GM19468 (cell line): ENCODE results near the gene MAP3K3.

Experiments
- ATAC-seq: cut with Tn5 transposase; IDR thresholded peaks from one replicate; pipeline ENCODE4 v1.9.1; 2021; ENCODE audit warnings: mild to moderate bottlenecking, moderate library complexity, moderate number of reproducible peaks; ENCODE audit not compliant: unreplicated experiment; ENCODE audit errors: extremely low read depth

The MAP3K3 gene

DNA sequence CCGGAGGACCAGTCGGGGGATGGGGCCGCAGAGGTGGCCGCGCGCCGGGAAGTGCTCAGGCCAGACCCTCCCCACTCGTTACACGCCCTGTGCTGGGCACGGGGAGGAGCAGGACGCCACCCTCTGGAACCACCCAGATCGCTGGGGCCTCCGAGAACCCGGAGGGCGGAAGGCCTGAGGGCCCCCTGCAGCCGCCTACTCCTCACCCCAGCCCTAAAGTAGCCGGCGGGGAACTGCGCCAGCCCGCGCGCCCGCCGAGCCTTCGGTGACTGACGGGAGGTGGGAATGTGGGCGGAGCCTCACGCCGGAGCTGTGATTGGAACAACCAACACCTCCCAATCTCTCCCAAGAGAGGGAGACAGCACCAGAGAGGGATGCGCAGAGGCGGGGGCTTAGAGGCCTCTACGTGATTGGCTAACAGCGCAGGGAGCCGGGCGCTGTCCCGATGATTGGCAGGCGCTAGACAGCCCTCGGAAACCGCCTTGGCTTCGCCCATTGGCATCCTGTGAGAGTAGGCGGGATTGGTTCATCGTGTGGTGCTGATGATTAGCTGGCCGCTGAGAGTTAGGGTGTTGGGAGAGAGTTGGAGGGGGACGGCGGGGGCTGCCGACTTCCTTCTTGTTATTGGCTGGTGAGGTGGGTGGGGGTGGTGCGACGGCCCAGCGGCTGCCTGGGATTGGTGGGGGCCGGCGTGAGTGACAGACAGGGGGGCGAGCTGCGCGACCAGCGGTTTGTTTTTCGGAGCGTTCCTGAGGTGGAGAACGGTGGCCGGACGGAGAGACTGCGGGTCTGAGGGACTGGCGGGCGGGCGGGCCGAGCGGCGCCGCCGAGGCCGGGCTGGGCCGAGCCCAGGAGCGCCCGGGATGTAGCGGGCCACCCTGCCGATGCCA lies at the start of gene MAP3K3:
Gene MAP3K3, plus strand, starts transcription at position 734 of the 890 bp plus-strand sequence. CDS start 343 bp downstream, outside the sequence.
- peak; percentile 91 for ATAC-seq

DNA sequence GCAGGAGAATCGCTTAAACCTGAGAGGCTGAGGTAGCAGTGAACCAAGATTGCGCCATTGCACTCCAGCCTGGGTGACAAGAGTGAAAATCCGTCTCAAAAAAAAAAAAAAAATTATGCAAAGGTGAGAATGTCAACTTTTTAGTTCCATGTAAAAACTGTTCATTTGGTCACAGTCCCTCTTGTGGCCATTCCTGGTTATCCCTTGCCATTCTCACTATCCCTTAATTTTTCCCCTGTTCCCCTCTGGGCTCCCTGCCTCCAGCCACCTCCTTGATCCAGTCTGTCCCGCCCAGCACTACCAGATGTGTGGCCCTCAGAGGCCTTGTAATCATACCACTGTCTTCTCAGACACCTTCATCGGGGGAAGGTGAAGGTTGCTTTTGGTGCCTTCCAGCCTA lies 48.6 kb upstream of the MAP3K3 start:
- no peak for ATAC-seq

DNA sequence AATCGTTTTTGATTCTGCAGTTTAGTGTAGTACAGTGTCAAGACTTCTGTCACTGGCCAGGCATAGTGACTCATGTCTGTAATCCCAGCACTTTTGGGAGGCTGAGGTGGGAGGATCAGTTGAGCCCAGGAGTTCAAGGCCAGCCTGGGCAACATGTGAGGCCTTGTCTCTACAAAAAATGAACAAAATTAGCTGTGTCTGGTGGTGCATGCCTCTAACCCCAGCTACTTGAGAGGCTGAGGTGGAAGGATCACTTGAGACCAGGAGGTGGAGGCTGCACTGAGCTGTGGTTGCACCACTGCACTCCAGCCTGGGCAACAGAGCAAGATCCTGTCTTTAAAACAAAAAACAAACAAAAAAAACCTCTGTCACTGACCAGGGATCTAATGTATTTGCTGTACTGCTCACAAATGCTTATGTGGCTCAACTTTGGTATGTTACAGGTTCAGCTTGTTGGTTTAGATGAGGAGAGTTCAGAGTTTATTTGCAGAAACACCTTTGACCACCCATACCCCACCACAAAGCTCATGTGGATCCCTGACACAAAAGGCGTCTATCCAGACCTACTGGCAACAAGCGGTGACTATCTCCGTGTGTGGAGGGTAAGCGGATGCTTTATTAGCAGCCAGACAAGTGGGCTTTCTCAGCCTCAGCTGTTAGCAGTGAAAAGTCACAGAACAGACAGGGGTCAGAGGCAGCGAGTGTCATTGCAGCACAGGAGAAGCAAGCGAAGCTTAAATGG lies 44.0 kb upstream of the MAP3K3 start:
- no peak for ATAC-seq

DNA sequence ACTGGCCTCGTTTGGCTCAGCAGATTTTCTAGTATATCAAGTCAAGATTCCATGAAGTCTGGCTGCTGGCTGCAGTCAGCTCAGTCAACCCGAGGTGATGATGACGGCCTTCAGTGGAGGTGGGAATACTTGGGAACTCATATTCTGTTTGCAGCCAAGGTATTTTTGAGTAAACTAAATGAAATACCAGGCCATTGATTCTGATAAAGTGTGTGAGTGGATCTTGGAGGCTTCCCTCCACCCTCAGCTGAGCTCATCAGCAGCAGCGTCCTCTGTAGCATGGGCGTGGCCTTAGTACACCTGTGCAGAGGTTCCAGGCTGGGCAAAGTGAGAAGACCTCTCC lies 43.5 kb upstream of the MAP3K3 start:
- ATAC-seq, result no peak

DNA sequence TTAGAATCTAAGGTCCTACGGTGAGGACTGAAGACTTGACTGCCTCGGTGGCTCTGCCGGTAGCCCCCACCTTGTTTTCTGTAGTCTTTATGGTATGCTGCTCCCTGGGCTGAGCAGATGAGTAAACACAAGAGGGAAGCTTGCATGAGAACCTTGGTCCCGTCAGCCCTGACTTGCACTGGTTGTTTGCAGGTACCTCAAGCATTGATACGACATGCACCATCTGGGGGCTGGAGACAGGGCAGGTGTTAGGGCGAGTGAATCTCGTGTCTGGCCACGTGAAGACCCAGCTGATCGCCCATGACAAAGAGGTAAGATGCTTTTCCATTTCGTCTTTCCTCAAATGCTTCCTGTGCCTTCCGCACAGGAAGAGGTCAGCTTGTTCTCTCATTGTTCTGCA lies 42.6 kb upstream of the MAP3K3 start:
- no peak for ATAC-seq

DNA sequence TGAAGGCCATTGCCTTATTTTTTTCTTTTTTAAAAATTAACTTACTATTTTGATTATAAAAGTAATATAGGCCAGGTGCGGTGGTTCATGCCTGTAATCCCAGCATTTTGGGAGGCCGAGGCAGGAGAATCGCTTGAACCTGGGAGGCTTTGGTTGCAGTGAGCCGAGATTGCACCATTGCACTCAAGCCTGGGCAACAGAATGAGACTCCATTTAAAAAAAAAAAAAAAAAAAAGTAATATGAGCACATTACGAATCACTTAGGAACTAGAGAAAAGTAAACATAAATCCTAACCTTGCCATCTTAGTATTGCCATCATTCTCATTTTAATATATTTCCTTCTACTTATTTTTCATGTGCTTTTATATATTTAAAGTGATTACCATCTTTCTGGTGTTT lies 34.4 kb upstream of the MAP3K3 start:
- ATAC-seq, result no peak

DNA sequence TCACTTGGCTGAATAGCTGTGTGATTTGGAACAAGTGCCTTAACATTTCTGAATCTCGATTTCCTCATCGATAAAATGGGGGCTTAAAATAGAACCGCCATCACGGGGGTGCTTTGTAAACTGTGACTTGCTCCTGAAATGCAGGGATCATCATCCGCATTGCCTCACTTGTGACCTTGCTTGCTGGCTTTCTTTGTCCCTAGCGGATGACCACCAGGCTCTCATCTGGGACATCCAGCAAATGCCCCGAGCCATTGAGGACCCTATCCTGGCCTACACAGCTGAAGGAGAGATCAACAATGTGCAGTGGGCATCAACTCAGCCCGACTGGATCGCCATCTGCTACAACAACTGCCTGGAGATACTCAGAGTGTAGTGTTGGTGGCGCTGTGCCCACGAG lies 33.4 kb upstream of the MAP3K3 start:
- no peak for ATAC-seq

DNA sequence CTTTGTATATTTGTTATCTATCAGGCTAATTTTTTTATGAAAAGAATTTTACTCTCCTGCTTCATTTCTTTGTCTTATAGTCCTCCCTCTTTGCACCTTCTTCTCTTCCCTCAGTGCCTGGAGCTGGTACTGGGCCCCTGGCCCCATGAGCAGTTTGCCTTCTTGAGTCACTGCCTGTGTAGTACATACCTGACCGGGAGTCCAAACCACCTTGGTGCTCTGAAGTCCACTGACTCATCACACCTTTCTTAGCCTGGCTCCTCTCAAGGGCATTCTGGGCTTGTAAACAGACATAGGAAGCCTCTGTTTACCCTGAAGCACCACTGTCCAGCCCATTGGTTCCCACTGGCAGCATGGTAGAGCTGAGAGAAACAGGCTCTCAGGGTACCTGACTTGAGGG lies 32.6 kb upstream of the MAP3K3 start:
- no peak for ATAC-seq

DNA sequence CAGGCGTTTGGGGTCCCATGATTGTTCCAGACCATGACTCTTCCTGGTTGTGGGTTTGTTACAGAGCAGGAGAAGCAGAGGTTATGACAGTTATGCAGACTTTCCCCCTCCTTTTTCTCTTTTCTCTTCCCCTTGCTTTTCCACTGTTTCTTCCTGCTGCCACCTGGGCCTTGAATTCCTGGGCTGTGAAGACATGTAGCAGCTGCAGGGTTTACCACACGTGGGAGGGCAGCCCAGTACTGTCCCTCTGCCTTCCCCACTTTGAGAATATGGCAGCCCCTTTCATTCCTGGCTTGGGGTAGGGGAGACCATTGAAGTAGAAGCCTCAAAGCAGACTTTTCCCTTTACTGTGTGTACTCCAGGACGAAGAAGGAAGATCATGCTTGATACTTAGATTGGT lies 29.4 kb upstream of the MAP3K3 start:
- no peak for ATAC-seq

DNA sequence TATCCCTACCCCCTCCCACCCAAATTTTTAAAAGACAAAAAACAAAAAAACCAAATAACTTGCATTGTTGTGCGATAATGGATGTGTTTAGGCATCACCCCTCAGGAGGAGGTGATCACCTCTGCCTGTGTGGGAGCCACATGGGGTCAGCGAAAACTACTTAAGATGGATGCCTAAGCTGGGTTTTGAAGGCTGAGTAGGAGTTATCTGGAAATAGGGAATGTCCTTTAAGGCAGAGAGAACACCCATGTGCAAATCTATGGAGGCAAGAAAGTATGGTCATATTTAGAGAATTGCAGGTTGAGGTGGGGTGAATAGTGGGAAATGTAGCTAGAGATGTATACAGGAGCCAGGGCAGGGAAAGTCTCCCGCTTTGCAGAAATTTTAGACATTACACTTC lies 27.1 kb upstream of the MAP3K3 start:
- ATAC-seq, result no peak

DNA sequence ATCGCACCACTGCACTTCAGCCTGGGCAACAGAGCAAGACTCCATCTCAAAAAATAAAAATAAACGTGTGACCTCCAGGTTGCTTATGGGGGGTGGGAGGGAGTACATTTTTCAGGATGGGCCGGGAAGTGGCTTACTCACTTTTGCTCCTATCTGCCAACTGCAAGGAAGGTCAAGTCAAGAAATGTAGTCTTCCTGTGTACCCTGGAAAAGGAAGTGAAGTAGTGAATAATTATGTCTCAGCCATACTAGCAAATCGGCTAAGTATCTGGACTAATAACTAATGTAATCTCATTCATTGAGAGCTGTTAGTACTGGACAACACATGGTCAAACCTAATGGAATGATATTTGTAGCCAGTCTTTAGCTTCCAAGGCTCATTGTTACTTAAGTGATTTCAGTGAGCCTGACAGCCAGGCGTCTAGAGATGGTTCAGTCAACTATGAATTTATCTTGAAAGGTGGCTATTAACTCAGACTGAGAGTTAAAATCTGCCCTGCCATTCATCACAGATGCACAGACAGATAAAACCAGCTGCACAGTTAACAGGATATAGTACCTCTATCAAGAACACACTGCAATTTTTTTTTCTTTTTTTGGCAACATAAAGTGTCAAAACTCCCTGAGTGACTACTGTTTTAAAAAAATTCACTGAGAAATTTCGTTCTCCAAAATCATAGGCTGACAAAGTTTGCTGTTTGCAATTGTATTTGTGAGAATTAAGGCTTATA lies 25.2 kb upstream of the MAP3K3 start:
- no peak for ATAC-seq

DNA sequence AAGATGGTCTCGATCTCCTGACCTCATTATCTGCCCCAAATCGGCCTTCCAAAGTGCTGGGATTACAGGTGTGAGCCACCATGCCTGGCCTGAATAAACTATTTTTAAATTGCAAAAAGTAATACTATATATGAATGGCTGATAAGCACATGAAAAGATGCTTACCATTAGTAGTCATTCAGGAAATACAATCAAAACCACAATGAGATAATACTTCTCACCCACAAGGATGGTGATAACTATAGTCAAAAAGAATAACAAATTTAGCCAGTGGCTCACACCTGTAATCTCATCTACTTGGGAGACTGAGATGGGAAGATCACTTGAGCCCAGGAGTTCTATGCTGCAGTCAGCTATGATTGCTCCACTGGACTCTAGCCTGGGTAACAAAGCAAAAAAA lies 23.9 kb upstream of the MAP3K3 start:
- ATAC-seq, result no peak

DNA sequence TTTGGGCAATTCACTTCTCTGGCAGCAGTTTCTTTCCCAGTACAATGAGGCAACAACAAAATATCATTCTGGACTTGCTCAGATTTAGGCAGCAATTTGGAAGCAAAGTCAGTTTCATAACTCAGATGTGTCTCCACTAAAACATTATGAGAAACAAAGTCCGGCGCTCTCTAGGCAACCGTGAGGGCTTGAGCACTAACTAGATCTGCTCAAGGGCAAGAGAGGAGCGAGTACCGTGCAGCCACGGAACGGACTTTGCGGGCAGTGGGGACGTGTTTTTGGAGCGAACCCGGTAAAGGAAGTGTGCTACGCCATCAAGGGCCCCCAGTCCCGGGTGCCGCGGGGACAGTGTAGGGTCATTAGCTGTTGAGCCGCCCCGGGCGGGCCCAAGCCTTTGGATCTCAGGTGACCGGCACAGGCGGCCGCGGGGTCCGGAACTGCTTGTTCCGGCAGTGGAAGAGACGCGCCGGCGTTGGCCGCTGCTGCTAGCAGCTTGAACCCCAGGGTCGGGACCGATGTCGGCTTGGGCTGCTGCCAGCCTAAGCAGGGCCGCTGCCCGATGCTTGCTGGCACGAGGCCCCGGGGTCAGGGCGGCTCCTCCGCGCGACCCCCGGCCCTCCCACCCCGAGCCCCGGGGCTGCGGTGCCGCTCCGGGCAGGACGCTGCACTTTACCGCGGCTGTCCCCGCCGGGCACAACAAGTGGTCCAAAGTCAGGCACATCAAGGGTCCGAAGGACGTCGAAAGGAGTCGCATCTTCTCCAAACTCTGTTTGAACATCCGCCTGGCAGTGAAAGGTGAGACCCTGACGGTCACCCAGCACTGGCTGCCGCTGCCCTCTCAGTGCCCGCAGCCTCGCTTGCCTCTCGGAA lies 21.4 kb upstream of the MAP3K3 start, which contains the start of gene TACO1:
Gene TACO1, plus strand, starts transcription at position 327 of the 870 bp plus-strand sequence. Its CDS starts 189 bp downstream, at position 516.
- peak; percentile 49 for ATAC-seq

DNA sequence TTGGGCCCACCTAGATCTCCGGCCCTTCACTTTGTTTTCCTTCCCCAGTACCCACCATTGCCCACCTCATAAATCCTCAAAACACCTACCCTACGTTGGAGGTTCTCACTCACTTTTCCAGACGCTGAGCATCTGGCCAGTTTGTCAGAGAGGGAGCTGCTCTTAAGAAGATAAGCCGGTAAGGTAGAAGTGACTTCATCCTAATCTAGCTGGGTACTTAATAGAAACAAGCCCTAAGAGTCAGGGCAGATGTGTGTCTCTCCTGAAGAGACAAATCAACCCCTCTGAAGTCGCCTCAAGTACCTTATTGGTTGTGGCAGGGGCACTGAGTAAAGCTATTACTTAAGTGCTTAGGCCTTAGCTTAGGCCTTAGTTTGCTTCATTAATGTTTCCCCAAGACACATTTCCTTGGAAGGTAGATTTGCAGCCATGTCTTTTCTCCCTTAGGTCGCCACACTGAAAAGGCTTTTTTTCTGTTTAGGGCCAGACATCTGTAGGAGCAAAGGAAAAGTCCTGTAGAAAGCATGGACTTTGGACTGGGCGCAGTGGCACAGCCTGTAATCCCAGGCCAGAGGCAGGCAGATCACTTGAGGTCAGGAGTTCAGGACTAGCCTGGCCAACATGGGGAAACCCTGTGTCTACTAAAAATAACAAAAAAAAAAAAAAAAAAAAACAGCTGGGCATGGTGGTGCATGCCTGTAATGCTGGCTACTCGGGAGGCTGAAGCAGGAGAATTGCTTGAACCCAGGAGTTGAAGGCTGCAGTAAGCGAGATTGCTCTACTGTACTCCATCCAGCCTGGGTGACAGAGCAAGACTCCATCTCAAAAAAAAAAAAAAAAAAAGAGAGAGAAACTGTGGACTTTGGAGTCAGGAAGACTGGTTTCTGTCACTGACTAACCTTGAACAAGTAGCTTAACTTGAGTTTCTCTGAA lies 20.5 kb upstream of the MAP3K3 start:
- ATAC-seq, result no peak

DNA sequence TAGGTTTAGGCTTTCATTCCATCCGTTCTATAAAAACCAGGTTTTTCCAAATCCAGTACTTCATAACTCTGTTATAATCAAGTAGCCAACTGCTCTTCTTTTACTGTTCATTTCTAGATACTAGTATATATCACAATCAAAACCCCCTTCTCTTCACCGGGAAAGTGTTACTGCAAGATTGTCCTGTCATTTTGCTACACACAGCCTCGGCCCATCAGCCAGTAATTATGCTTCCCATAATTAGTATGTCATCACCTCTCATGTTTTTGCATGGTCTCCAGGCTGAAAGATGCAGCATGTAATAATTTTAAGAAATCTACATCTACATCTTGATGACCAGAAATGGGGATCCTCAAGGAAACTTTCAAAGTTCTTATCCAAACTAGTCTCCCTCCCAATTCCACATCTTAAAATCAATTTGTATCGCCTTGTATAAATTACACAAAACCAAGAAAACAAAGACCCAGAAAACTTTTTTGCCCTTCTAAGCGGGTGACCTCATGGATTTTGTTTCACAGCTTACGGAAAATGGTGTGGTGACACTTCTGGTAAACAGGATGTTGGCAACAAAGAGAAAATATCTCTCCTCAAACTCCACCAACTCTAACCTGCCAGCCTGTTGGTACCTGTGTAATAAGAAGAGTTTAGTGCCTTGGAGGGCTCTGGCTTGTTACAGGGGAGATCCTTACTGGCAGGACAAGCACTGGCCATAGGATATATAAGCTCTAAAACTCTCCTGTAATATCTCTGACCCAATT lies 12.2 kb upstream of the MAP3K3 start:
- ATAC-seq, result no peak

DNA sequence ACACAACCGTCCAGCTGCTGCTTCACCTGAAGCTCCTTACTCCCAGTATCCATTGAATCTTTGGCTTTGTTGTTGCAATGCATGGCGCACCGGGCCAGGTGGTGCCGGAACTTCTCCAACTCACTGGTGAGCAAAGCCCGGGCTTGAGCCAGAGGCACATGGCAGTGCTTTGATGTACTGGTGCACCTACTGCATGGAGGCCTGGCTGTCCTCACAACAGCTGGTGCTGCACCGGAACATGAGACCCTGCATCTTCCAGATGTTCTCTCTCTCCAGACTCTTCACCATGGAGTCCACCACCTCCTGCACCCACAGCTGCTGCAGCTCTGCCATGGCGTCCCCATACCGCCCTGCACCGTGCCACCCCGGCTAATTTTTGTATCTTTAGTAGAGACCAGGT lies 11.4 kb upstream of the MAP3K3 start:
- ATAC-seq, result no peak

DNA sequence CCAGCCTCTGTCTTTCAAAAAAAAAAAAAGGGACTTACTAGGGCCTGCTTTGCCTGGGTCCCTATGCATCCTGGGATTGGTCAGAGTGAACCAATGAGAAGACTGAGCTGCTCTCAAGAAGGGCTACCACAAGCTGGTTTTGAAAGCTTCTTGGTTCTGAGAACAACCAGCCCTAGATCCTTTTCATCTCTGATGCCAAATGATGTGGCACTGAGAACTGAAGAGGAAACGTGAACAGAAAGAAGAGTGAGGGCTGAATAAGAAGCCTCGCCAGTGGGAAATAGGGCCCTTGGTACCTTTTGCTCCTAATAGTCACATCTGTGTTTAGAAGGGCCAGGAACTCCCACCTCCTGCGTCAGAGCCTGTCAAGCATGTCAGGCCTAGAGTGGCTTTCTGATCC lies 10.9 kb upstream of the MAP3K3 start:
- no peak for ATAC-seq

DNA sequence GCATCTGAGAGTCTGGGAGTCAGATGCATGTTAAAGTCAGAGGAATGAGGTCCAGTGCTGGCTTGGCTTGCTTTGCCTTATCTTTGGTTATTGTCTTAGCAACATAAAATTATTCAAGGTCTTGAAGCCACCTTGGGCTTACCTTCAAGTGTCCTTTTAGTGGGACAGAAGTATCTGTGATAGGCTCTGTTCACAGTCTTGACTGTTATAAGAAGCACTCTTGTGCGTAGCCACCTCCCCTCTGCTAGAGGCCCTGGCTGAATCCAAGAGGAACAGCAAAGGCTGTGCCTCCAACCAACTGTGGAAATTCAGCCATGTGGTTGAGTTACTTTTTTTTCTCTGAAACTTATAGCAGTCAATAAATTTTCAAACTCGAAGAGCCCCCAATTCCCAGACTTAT lies 8.6 kb upstream of the MAP3K3 start:
- ATAC-seq, result no peak
